LNCAP (cell line): ENCODE measurements around the gene CDH13.

Source experiments
- TF ChIP-seq, protein P1 (sequence below): fragments of 450-650 bp; IDR thresholded peaks from 2 replicates; pipeline ENCODE4 v1.5.1; 2017; ENCODE audit warnings: mild to moderate bottlenecking

Gene CDH13

DNA sequence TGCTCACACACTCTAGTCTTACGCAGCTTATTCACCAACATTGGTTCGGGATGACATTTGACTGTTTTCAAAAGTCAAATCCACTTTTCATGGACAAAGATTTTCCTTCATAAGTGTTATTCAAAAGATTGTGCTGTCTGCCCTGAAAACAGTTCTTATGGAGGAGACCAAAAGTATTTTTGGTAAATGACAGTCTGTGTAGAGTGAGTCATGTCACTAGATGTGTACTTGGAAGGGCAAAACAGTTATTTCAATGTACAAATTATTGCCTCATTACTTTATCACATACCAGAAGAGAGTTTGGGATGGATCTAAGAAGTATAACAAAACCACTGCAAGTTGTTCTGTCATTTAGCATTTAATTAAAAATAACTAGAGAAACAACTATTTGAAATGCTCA, 265.6 kb downstream of the CDH13 start:
- TF ChIP-seq, protein P1, sequence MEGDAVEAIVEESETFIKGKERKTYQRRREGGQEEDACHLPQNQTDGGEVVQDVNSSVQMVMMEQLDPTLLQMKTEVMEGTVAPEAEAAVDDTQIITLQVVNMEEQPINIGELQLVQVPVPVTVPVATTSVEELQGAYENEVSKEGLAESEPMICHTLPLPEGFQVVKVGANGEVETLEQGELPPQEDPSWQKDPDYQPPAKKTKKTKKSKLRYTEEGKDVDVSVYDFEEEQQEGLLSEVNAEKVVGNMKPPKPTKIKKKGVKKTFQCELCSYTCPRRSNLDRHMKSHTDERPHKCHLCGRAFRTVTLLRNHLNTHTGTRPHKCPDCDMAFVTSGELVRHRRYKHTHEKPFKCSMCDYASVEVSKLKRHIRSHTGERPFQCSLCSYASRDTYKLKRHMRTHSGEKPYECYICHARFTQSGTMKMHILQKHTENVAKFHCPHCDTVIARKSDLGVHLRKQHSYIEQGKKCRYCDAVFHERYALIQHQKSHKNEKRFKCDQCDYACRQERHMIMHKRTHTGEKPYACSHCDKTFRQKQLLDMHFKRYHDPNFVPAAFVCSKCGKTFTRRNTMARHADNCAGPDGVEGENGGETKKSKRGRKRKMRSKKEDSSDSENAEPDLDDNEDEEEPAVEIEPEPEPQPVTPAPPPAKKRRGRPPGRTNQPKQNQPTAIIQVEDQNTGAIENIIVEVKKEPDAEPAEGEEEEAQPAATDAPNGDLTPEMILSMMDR = no peak

DNA sequence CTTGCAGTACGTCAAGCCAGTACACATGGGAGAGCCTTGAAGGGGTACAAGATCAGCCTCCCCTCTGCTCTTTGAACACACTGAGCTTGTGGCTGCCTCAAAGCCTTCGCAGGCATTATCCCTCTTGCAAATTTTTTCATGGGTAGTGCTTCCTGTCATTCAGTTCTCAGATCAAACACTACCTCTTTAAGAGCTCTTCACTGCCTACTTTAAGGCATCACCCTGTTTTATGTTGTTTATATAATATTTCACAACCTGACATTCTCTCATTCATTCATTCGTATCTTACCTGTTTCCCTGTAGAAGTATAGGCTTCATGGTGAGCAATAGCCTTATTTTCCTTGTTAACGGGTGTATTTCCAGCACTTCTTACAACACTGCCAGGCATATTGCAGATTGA, 269.1 kb downstream of the CDH13 start:
- TF ChIP-seq, protein P1 = no peak

DNA sequence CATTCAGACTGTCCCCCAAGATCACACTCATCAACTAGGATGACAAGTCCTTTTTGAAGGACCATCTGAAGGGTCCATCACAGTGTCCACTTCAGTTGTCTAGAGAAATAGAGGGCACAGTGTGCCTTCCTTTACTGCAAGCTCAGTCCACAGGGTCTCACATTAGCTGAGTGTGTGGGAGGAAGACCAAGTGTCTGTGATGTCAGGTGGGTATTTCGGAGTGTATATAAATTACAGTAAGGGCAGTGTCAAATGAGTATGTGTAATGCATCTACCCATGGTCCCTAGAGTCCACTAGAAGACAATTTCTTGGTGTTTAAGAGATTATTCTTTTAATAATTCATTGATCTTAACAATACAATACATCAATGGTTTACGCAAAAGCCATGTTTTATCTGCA, 272.2 kb downstream of the CDH13 start:
- TF ChIP-seq, protein P1 = no peak

DNA sequence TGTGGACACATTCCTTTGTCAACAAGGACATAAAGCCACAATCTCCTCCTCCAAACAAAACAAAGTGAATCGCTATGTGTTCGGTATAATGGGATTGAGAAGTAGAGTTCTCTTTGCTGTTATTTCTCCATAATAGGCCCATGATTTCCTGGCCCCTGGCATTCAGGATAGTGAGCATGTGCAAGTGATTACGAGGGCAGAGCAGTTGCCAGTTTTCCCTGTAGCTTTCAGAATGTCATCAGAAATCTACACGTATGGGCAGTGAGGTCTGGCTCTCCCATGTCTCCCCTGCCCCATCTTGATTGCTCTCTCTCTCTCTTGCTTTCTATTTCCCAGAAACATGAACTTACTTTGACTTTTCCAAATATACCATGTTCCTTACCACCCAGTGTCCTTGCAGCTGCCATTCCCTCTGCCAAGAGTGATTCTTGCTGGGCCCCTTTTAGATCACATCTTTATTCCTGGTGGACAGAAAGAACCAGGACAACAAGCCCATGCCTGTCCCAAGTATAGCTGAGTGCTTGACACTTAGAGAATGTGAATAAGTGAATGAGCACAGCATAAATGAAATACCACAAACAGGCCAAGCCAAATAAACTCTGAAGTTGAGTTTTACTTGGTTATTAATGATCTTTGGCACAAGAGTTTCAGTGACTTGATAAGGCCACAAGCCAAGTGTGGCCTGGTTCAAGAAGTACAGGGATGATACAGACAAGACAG, 273.1 kb downstream of the CDH13 start:
- TF ChIP-seq, protein P1 = no peak

DNA sequence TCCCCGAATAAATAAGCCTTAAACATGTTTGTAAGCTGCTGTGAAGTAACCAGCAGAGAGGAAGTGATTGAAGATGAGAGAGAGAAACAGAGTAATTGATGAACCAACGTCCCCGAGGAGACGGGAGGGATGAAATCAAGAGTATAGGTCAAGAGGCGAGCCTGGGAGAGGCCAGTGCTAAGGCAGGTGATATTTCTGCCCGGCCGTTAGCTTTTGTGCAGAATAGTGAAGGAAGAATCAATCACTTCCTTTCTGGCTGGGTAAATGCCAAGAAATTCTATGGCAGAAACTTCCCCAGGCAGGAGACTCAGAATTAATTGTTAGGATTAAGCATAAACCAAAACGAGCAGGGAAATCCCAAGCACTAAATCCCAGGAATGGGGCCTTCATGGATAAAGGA, 273.8 kb downstream of the CDH13 start:
- TF ChIP-seq, protein P1 = no peak

DNA sequence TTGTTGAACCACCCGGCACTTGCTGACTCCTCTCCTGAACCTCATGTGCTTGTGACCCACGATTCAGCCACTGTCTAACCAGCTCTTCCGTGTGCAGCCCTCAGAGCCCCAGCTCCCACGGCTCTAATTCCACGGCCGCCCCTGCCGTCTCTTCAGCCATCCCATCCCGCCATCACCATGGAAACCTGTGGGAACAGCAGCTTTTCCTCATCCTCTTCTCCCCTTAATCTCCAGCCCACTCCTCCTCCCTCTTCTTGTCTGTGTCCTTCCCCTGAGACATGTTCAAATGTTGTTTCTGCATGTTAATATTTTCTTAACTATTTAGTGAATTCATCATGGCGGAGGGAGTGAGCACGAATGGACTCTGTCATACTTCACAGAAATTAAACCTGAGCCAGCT, 285.2 kb downstream of the CDH13 start:
- TF ChIP-seq, protein P1 = no peak

DNA sequence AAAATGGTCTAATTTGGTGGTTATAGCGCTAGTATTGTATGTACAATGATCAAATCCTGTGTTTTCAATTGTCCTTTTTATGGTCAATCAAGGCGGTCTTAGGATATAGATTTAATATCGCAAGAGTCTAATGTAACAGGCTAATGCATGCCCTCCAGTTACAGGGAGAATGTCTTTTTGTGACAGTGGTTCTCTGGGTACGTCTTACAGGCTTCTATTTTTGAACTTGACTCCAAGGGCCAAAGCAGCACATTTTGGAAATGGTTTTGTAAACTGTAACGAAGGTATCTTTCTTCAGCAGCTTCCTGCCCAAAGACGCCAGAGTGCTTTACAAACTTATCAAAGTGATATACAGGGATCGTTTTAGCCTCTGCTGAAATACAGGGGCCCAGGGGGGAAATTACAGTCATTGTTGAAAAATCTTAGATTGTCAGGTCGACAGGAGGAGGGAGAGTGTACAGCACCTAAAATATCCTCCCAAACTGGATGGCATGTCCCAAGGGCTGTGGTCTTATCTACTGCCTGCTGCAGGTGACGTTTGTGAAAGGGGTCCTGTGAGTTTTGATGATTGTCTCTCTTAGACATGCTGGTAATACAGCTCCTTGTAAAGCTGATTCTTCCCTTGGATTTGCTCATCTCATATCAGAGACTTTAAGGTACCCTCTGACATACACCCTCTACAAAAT, 288.5 kb downstream of the CDH13 start:
- TF ChIP-seq, protein P1 = no peak
